Endometrial microvascular endothelial cells (primary cell): ENCODE measurements around the gene PRIMPOL. TPM values are rescaled to one million over a fixed set of nuclear protein-coding genes. Genes with fewer than 3 reads are reported as not detected.

Experiments used
- in situ Hi-C: cut with HindIII; loops from 2 replicates; pipeline ENCODE4 v1.10.0; 2017; ENCODE audit warnings: low sequenced_read_pairs, low pct_unique_long_range_greater_than_20kb; ENCODE audit errors: inconsistent ontology term
- total RNA-seq: library from RNA; depleted of rRNA; stranded (reverse); fragments of >200 nt; gene quantifications from one replicate; pipeline ENCODE4 v1.2.3, GENCODE V29; 2015; ENCODE audit errors: inconsistent ontology term

Gene PRIMPOL
- total RNA-seq, 1 donor from 2014 or later: 8.1 TPM

DNA sequence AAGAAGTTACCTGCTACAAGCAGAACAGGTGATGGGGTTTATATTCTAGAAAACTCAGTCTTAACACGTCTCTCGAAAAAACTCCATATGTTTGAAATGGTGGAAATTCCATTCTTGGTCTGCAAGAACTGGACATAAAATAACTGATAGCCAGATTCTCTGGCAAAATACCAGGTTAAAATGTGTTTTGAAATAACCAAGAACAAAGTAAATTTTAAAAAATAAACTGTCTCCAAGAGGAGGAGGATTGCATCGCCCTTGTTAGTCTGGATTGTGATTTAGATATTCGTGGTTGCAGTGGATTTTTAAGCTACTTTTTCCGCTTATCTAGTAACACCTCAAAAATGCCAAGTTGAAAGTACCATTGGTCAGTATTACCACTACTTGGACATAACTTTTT, 43.5 kb downstream of the PRIMPOL start:
- in situ Hi-C loops: no loop called here

DNA sequence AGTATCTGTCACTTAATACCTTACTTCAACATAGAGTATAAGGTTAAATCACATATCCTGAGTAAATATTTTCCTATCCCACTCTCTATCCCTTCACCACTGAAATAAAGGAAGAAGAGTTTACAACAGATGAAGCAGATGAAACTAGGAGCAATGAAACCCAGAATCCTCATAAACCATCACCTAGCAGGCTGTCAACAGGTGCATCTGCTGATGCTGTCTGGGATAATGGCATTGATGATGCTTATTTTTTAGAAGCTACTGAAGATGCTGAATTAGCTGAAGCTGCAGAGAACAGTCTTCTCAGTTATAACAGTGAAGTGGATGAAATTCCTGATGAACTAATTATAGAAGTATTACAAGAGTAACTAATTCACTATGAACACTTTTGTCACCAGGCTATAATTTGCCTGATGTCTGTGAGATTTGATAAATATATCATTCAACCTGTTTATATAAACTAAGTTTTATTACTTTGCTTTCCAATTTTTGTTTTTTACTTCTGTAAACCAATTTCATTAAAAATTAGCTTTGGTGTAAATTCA, 44.9 kb downstream of the PRIMPOL start:
- in situ Hi-C loops: no loop called here

DNA sequence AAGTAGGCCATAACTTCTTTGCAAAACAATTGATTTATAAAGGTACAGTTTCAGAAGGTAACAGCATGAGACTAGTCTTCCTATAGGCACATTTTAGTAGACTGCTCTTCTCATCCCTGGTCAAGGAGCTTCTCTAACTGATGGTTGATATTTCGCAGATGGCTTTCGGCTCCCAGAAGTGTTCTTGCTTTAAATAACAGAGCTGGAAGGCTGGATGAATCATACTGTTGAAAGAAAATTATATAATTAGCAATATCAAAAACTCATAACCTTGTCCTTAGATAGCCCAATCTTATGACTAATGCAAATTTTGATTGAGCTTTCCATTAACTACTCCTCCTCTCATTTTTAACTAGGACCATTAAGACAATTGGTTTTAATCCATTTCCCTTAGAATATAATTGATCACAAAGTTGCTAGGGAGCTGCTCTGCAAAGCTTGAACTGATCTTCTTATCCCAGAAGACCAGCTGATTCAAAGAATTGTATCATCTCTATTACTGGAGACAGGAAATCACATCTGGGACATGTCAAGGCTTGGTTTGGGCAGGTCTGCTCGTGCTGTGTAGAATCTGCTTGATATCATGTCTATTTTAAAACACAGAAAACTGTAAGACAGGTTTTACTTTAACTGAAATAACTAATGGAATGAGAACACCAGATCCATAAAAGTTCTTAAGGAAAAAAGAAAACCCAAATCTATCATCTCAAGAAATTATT, 45.8 kb downstream of the PRIMPOL start:
- in situ Hi-C loops: no loop called here

GRCh38 chr4:184697956-184698355, 48.4 kb downstream of the PRIMPOL start:
- in situ Hi-C loops: no loop called here

GRCh38 chr4:184699941-184700340, 50.4 kb downstream of the PRIMPOL start:
- in situ Hi-C loops: no loop called here

DNA sequence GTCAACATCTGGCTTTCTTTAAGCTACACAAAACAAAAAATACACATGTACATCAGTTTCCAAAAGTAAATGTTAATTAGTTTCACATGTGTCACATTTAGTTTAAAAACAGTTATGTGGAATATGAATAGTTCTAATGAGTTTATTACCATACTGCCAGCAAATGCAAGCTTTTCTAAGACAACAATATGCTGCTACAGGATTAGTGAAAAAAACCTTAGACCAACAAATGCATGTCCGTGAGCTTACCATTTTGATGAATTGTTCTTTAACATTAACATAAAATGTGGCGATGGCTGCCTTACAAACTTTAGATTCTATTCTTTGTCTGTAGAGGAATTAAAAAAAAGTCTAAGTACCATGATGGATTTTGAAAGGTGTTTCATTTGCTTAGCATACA, 52.6 kb downstream of the PRIMPOL start:
- in situ Hi-C loops: no loop called here

GRCh38 chr4:184705692-184706091, 56.2 kb downstream of the PRIMPOL start:
- in situ Hi-C loops: no loop called here

DNA sequence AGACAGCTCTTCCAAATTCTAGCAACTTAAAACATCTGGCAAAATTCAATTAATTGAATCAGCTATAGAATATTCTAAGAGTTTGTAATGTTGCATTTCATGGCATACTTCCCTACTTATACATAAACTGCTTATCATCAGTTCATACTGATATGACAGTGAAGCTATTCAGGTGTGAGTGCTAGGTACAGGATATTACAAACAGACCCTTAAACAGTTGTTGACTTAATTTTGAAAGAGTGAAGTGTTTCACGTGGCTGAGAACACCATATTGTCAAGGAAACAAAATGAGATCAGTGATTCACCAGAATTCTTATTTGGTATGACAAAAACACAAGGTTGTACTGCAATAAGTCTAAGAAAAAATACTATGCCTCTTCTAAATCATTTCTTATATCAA, 56.9 kb downstream of the PRIMPOL start:
- in situ Hi-C loops: no loop called here

- in situ Hi-C loops: no loop called here
These were observed 62.8 kb downstream of the PRIMPOL start for GRCh38 chr4:184712322-184712721.

DNA sequence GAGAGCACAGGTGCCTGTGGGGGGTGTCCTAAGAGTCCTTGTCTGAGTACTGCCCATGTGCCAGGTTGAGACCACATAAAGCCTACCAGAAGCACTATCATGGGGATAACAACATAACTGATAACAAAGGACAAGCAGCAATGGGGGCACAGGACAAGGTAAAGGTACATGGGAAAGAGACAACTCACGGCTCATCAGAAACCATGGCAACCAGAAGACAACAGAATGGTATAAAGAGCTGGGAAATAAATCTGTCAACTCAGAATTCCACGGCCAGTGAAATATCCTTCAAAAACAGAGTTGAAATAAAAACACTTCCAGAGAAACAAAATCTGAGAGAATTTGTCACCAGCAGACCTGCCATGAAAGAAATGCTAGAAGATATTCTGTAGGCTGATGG, 64.3 kb downstream of the PRIMPOL start:
- in situ Hi-C loops: no loop called here

- in situ Hi-C loops: no loop called here
These were observed 66.0 kb downstream of the PRIMPOL start for GRCh38 chr4:184715526-184715925.

DNA sequence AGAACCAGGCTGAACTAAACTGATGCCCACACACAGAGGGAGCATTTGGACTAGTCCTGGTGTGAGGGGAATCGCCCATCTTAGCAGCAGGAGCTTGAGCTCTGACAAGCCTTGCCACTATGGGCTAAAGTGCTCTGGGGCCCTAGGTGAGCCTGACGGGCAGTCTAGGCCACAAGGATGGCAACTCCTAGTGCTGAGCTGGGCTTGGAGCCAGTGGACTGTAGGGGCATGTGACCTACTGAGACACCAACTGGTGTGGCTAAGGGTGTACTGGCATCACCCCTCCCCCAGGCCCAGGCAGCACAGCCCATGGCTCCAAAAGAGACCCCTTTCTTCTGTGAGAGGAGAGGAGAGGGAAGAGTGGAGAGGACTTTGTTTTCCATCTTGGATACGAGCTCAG, 69.9 kb downstream of the PRIMPOL start:
- in situ Hi-C loops: no loop called here

GRCh38 chr4:184721254-184721653, 71.7 kb downstream of the PRIMPOL start:
- in situ Hi-C loops: no loop called here

DNA sequence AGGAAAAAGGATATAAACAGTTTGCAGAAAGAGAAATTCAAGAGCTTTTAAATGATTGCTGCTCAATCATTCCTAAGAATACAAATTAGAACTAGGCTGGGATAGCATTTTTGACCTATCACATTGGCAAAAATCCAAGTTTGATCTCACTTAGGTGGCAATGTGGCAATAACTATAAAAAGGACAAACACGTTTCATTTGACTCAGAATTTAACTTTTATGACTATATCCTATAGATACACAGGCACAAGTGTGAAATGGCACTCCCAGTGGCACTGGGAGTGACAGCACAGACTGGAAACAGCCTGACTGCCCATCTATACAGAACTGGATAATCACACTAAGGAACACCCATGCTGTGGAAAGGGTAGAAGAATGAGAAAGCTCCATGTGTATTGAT, 73.3 kb downstream of the PRIMPOL start:
- in situ Hi-C loops: no loop called here

DNA sequence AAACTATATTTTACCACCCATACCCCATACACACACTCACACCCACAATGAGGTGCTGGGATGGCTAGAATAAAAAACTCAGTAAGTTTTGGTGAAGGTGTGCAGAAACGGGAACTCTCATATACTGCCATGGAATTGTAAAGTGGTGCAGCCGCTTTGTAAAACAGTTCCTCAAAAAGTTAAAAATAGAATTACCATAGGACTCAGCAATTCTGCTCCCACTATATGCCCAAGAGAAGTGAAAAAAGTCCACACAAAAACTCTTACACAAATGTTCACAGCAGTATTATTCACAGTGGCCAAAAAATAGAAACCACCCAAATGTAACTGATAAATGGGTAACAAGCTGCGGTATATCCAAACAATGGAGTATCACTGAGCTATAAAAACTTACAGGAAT, 77.9 kb downstream of the PRIMPOL start:
- in situ Hi-C loops: no loop called here

DNA sequence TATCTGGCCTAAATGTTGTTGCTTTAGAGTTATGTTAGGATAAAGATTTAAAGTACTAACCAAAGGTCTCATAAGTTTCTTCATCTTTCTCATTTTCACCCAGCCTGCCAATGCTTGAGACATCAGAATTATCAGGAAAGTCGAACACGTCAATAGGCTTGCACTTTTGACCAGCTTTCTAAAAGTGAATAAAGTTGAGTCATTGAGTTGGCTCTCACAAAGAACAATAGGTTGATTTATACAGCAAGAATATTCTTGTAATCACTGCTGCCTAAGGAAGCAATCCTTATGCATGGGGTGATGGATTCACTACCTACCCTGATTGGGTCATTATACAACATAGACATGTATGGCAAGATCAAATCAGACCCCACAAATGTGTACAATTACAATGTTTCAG, 79.3 kb downstream of the PRIMPOL start:
- in situ Hi-C loops: no loop called here

DNA sequence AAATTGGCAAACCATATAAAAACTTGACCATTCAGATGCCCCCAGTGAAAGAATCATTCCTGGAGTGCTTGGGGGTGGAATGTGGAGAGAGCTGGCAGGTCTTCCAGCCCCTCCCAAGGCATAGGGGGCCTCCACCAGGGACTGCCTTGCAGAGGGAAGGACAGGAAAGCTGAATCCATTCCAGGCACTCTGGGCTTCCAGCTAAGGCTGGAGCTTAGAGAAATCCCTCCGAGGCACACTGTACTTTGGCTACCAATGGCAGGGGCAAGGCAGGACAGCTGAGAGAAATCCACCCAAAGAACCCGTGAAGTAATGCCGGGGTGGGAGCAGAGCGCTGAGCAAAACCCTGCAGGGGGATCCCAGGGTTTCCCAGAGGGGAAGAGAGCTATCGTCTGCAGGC, 80.4 kb downstream of the PRIMPOL start:
- in situ Hi-C loops: no loop called here

DNA sequence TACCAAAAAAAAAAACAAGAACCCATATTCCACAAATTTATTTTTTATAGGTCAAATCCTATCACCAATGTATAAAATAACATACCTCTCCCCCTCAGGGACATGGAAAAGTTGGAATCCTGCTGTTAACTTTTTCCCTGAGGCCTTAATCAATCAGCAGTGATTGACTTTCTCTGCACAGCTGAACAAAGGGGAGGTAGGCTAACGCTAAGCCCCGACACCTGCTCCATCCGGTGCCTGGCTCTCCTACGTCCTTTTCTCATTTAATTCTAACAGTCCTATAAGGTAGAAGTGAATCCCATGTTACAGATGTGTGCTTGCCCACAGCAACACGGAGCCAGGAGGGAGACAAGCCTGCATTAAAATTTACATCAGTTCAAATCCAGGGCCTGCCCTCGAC, 81.5 kb downstream of the PRIMPOL start:
- in situ Hi-C loops: no loop called here

- in situ Hi-C loops: no loop called here
These were observed 82.6 kb downstream of the PRIMPOL start for GRCh38 chr4:184732126-184732525.

DNA sequence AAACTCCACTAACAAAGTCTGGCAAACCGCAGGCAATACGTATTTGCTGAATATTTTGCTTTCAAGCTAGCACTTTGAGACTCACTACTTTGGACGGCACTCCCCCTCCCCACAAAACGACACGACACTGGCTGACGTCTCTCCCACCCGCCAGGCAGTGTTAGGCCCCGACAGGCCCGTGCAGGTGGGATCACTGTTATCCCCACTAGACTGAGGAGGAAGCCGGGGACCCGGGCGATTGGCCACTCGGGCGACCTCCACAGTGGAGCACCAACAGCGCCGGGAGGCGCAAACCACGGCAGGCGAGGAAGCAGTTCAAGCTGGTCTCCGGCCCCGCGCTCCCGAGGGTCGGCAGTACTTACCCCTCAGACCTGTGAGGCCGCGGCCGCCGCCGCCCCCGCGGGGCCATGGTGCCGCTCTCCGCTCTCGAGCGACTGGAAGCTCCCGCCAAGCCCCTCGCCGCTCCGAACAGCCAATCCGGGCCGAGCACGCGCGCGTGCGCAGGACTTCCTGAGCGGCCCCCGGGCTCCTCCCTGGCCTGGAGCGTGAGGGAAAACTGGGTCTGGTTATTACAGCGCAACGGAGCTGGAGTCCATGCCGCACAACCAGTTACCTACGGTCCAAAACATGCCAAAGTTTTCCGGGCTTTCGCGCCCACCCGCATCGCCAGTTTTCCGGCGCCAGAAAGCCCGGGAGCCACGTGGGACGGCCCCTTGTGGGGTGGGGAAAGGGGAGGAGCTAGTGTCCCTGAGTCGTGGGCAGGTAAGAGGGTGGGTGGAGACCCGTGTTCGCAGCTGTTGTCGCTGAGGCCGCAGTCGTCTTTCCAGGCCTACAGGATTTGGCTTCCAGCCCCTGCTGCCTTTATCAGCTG, 84.4 kb downstream of the PRIMPOL start, which contains the start of gene CENPU:
Gene CENPU (minus strand): TSS at position 443 of the 871 bp plus-strand sequence. CDS start 34 bp downstream, at position 409.
- in situ Hi-C loops: no loop called here
